H9 (cell line): ENCODE data around the gene FKBP1C. TPM values are rescaled to one million over a fixed set of nuclear protein-coding genes. Genes with fewer than 3 reads are reported as not detected.

ENCODE experiments used
- DNase-seq: peaks from one replicate; pipeline ENCODE4 v3.0.0-alpha.2; 2017
- H2AFZ ChIP-seq: one replicate; pipeline ENCODE4 v1.6.1; 2013; ENCODE audit warnings: mild to moderate bottlenecking, low read length, control low read depth, moderate library complexity
- H2AK5ac ChIP-seq: 2 replicates; pipeline ENCODE4 v1.6.1; 2013; ENCODE audit warnings: low read length, control low read depth, mixed read lengths; ENCODE audit not compliant: insufficient read length
- H2BK120ac ChIP-seq: one replicate; pipeline ENCODE4 v1.6.1; 2013; ENCODE audit warnings: low read depth, mild to moderate bottlenecking, low read length, control low read depth, inconsistent platforms; ENCODE audit not compliant: poor library complexity, severe bottlenecking
- H2BK12ac ChIP-seq: 2 replicates; pipeline ENCODE4 v1.6.1; 2013; ENCODE audit warnings: low read length, control low read depth, mixed read lengths, low read depth; ENCODE audit not compliant: insufficient read length
- H2BK15ac ChIP-seq: 2 replicates; pipeline ENCODE4 v1.6.1; 2013; ENCODE audit warnings: low read depth, low read length, control low read depth
- H2BK20ac ChIP-seq: one replicate; pipeline ENCODE4 v1.6.1; 2013; ENCODE audit warnings: low read depth, mild to moderate bottlenecking, low read length, control low read depth, inconsistent platforms; ENCODE audit not compliant: poor library complexity, severe bottlenecking
- H2BK5ac ChIP-seq: 2 replicates; pipeline ENCODE4 v1.6.1; 2013; ENCODE audit warnings: low read length, control low read depth, mixed read lengths; ENCODE audit not compliant: insufficient read length
- H3K14ac ChIP-seq: 2 replicates; pipeline ENCODE4 v1.6.1; 2013; ENCODE audit warnings: low read length, control low read depth; ENCODE audit not compliant: insufficient read depth
- H3K18ac ChIP-seq: 2 replicates; pipeline ENCODE4 v1.6.1; 2013; ENCODE audit warnings: low read depth, mild to moderate bottlenecking, mixed read lengths, low read length, control low read depth; ENCODE audit not compliant: insufficient read length
- H3K23ac ChIP-seq: 2 replicates; pipeline ENCODE4 v1.6.1; 2013; ENCODE audit warnings: low read length, control low read depth, mixed read lengths, low read depth; ENCODE audit not compliant: insufficient read length
- H3K23me2 ChIP-seq: 2 replicates; pipeline ENCODE4 v1.6.1; 2013; ENCODE audit warnings: low read depth, mild to moderate bottlenecking, mixed read lengths, low read length, control low read depth; ENCODE audit not compliant: insufficient read length, poor library complexity, severe bottlenecking
- H3K27ac ChIP-seq: 2 replicates; pipeline ENCODE4 v1.5.1; 2013; ENCODE audit warnings: low read length, control low read depth, mixed read lengths, low read depth; ENCODE audit not compliant: insufficient read length
- H3K27me3 ChIP-seq: 2 replicates; pipeline ENCODE4 v1.6.1; 2013; ENCODE audit warnings: low read length, control low read depth, inconsistent platforms; ENCODE audit not compliant: insufficient read depth
- H3K4ac ChIP-seq: 2 replicates; pipeline ENCODE4 v1.6.1; 2013; ENCODE audit warnings: low read depth, mild to moderate bottlenecking, control low read depth, inconsistent platforms, low read length, moderate library complexity
- H3K4me1 ChIP-seq: 2 replicates; pipeline ENCODE4 v1.6.1; 2013; ENCODE audit warnings: low read length, control low read depth, inconsistent platforms; ENCODE audit not compliant: insufficient read depth
- H3K4me2 ChIP-seq: 2 replicates; pipeline ENCODE4 v1.6.1; 2013; ENCODE audit warnings: low read length, control low read depth, mixed read lengths; ENCODE audit not compliant: insufficient read length, insufficient read depth
- H3K56ac ChIP-seq: 2 replicates; pipeline ENCODE4 v1.6.1; 2013; ENCODE audit warnings: low read depth, mild to moderate bottlenecking, mixed read lengths, low read length, control low read depth; ENCODE audit not compliant: insufficient read length
- H3K79me1 ChIP-seq: 2 replicates; pipeline ENCODE4 v1.6.1; 2013; ENCODE audit warnings: low read depth, mild to moderate bottlenecking, moderate library complexity, low read length, control low read depth, inconsistent platforms; ENCODE audit not compliant: insufficient read depth, poor library complexity, severe bottlenecking
- H3K79me2 ChIP-seq: 2 replicates; pipeline ENCODE4 v1.6.1; 2013; ENCODE audit warnings: low read length, control low read depth, inconsistent platforms; ENCODE audit not compliant: insufficient read depth
- H3K9ac ChIP-seq: 2 replicates; pipeline ENCODE4 v1.6.1; 2013; ENCODE audit warnings: low read length, control low read depth, mixed read lengths; ENCODE audit not compliant: insufficient read length; ENCODE audit errors: extremely low read depth
- H3K9me3 ChIP-seq: one replicate; pipeline ENCODE4 v1.6.1; 2013; ENCODE audit warnings: low read depth, low read length, inconsistent platforms; ENCODE audit not compliant: control insufficient read depth
- H3T11ph ChIP-seq: one replicate; pipeline ENCODE4 v1.6.1; 2013; ENCODE audit warnings: mild to moderate bottlenecking, low read length, control low read depth, inconsistent platforms
- H4K20me1 ChIP-seq: one replicate; pipeline ENCODE4 v1.6.1; 2013; ENCODE audit not compliant: control insufficient read depth, insufficient read length, insufficient read depth
- H4K5ac ChIP-seq: 2 replicates; pipeline ENCODE4 v1.6.1; 2013; ENCODE audit warnings: low read depth, mild to moderate bottlenecking, mixed read lengths, low read length, control low read depth; ENCODE audit not compliant: insufficient read length
- H4K8ac ChIP-seq: replicated peaks from 2 replicates; pipeline ENCODE4 v1.6.1; 2013; ENCODE audit warnings: low read length, control low read depth, mixed read lengths, low read depth; ENCODE audit not compliant: insufficient read length
- H4K91ac ChIP-seq: 2 replicates; pipeline ENCODE4 v1.6.1; 2013; ENCODE audit warnings: low read depth, mild to moderate bottlenecking, moderate library complexity, mixed read lengths, low read length, control low read depth; ENCODE audit not compliant: insufficient read length
- H3K27ac Mint-ChIP-seq, 3 experiments: 2 replicates in 2 of 3; 3 replicates in 1 of 3; pipeline ENCODE4 v1.8.0; 2020 to 2021; ENCODE audit warnings: mixed read lengths in 3 of 3, mild to moderate bottlenecking in 1 of 3, moderate library complexity in 1 of 3
- H3K27me3 Mint-ChIP-seq: 2 replicates; pipeline ENCODE4 v1.8.0; 2021; ENCODE audit warnings: low read depth, mild to moderate bottlenecking, moderate library complexity, mixed read lengths
- H3K36me3 Mint-ChIP-seq, 3 experiments: 2 replicates in 2 of 3; 3 replicates in 1 of 3; pipeline ENCODE4 v1.8.0; 2020 to 2021; ENCODE audit warnings: low read depth in 3 of 3, mixed read lengths in 3 of 3; ENCODE audit not compliant: insufficient read depth in 1 of 3
- H3K4me1 Mint-ChIP-seq, 2 experiments: 2 replicates each; pipeline ENCODE4 v1.8.0; 2020; ENCODE audit warnings: mixed read lengths in 2 of 2
- H3K4me3 Mint-ChIP-seq, 2 experiments: 2 replicates in 1 of 2; 3 replicates in 1 of 2; pipeline ENCODE4 v1.8.0; 2020 to 2021; ENCODE audit warnings: mild to moderate bottlenecking in 2 of 2, mixed read lengths in 2 of 2, moderate library complexity in 1 of 2
- H3K9me3 Mint-ChIP-seq, 2 experiments: 2 replicates in 1 of 2; 3 replicates in 1 of 2; pipeline ENCODE4 v1.8.0; 2020; ENCODE audit warnings: mild to moderate bottlenecking in 2 of 2, mixed read lengths in 2 of 2, moderate library complexity in 1 of 2
- CTCF ChIP-seq: fragments of 200-600 bp; sonication (generic); conservative IDR thresholded peaks from 3 replicates; pipeline ENCODE4 v1.8.0; 2021; ENCODE audit warnings: antibody characterized with exemption, mild to moderate bottlenecking
- total RNA-seq: library from RNA; stranded (reverse); gene quantifications from 2 replicates; pipeline ENCODE4 v1.2.1, GENCODE V29; 2021

The FKBP1C gene
- total RNA-seq, 1 experiment from 2014 or later: 0.52 TPM

DNA sequence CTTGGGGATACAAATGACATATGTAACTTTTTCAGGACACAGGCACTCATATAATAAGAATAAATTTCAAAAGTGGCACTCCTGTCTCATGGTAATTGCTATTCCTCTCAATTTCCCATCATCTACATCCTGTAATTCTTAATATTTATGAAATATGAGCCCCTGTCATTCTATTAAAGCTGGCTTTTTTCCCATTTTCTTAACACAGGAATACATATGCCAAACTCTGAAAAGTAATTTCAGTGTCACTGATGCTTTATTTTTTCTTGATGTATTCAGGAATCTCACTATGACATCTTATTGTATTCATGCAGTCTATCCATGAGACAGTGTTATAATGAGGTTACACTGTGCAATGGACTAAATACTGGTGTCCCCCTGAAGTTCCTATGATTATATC is 24.3 kb upstream of the FKBP1C start:
- no peak overlapping the region for H2BK15ac ChIP-seq
- no peak overlapping the region for H2AK5ac ChIP-seq
- no peak overlapping the region for H3K18ac ChIP-seq
- H3K9ac ChIP-seq: no peak overlapping the region
- no peak overlapping the region for H3K4me2 ChIP-seq
- H3K27me3 ChIP-seq: no peaks in the 10 kb centered on the region
- no peak for TF ChIP-seq CTCF
- H2BK5ac ChIP-seq: no peak overlapping the region
- no peak overlapping the region for H4K91ac ChIP-seq
- H3K79me2 ChIP-seq: no peaks in the 10 kb centered on the region
- H3T11ph ChIP-seq: no peak overlapping the region
- no peak overlapping the region for H3K56ac ChIP-seq
- H2BK120ac ChIP-seq: no peak overlapping the region
- no peaks in the 10 kb centered on the region for H3K4me1 ChIP-seq
- H2BK12ac ChIP-seq: no peak overlapping the region
- DNase-seq: no peak
- Mint-ChIP-seq H3K4me1 (no peaks in the 10 kb centered on the region), H3K9me3 (peaks cover 0 to 3% of the 10 kb centered on the region in 2 experiments; a peak in 2 of 5 replicates), H3K36me3 (no peaks in the 10 kb centered on the region), H3K27me3 (no peaks in the 10 kb centered on the region; the same call in 1 of the 2 replicates), H3K27ac (no peak overlapping the region), H3K4me3 (no peak overlapping the region)
- no peak overlapping the region for H4K8ac ChIP-seq
- H2AFZ ChIP-seq: no peak overlapping the region
- H3K79me1 ChIP-seq: no peaks in the 10 kb centered on the region
- H2BK20ac ChIP-seq: no peak overlapping the region
- no peak overlapping the region for H4K5ac ChIP-seq
- no peaks in the 10 kb centered on the region for H4K20me1 ChIP-seq
- no peaks in the 10 kb centered on the region for H3K23me2 ChIP-seq
- H3K4ac ChIP-seq: no peak overlapping the region
- no peak overlapping the region for H3K27ac ChIP-seq
- no peak overlapping the region for H3K14ac ChIP-seq
- H3K23ac ChIP-seq: no peak overlapping the region
- H3K9me3 ChIP-seq: no peaks in the 10 kb centered on the region
